GM18517 (cell line): ENCODE results near the gene PC.
"Not testable (repeated sequence)": the region's sequence is repeated elsewhere in the genome, so short reads cannot be mapped to it uniquely, and the experiment has no call there.

Experiments used
- ATAC-seq: cut with Tn5 transposase; IDR thresholded peaks from one replicate; pipeline ENCODE4 v1.9.1; 2021; ENCODE audit warnings: mild to moderate bottlenecking, moderate library complexity; ENCODE audit not compliant: unreplicated experiment

The PC gene

DNA sequence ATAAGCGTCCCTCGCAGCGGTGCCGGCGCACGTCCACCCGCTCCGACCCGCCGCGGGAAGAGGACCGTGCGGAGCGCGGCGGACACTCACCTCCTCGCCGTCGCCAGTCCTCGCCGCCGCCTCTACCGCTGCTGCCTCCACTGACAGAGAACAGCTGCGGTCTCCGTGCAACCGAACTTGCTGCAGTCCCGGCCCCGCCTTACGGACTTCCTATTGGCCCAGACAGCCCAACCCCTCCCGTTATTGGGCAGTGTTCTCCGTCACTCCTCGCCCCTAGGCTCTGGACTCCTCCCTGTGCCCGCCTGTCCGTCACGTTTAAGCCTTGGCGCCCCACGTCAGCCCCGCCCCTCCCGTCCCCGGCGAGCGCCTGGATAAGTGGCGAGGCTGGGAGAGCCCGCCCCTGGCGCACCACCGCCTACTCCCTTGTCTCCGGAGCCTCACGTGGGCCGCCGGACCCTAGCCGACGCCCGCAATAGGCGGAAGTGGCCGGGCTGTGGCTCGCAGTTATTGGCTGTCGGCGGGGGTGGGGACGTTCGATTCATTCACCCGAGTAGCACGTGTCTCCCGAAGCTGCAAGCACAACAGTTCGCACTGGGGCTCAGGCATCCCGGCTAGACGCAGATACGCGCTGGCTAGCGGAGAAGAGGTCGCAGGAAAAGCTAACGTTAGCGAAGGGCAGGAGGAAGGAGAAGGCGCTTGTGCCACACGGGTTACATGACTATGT lies at the start of gene PC:
Gene PC (minus strand): TSS at position 152 of the 724 bp plus-strand sequence. CDS start 86,224 bp downstream, outside the sequence.
- peak; percentile 87 for ATAC-seq

- no peak for ATAC-seq
Observed at GRCh38 chr11:67007126-67007525, 48.9 kb upstream of the PC start.

- no peak for ATAC-seq
Observed at GRCh38 chr11:67006029-67006884, 48.1 kb upstream of the PC start.

DNA sequence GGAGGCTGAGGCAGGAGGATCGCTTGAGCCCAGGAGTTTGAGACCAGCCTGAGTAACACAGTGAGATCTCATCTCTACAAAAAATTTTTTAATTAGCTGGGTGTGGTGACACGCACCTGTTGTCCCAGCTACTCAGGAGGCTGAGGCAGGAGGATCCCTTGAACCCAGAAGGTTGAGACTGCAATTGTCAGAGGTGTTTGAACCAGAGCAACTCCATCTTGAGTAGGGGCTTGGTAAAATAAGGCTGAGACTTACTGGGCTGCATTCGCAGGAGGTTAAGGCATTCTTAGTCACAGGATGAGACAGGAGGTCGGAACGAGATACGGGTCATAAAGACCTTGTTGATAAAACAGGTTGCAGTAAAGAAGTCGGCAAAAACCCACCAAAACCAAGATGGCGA lies 47.0 kb upstream of the PC start:
- ATAC-seq: not testable (repeated sequence)

DNA sequence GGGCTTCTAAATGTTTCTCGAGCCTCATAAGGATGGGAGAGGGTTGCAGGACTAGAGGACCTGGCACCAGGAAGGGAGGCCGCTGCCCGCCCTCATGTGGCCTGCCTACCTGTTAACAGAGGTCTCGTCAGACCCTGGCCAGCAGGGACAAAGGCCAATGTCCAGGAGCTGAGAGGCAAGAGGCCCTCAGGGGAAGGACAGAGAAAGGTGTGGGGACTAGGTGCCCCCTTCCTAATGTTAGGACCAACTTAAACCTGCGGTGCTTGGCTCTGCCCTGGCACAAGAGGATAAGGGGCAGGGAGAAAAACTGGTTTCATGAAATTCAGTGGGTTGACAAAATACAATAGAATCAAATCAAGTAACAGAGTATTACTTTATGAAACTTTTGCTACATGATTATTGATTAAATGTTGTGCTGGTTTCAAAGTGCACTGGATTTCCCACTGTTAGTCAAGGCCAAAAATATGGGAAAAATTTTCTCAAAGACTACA lies 44.8 kb upstream of the PC start:
- ATAC-seq: no peak

- ATAC-seq: no peak
Observed at GRCh38 chr11:67002297-67002913, 44.2 kb upstream of the PC start.

DNA sequence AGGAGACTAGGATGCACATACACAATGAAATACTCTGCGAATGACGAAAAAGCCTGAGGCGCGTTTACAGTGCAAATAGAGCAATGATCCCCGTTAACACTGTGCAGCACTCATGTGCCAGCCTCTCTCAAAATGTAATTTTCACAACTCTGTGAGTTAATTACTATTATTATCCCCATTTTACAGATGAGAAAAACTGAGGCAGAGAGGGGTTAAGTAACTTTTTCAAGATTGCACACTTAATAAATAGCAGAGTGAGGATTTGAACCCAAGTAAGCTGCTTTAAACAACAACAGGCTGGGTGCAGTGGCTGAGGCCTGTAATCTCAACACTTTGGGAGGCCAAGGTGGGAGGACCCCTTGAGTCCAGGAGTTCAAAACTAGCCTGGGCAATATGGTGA lies 43.1 kb upstream of the PC start:
- ATAC-seq: no peak

DNA sequence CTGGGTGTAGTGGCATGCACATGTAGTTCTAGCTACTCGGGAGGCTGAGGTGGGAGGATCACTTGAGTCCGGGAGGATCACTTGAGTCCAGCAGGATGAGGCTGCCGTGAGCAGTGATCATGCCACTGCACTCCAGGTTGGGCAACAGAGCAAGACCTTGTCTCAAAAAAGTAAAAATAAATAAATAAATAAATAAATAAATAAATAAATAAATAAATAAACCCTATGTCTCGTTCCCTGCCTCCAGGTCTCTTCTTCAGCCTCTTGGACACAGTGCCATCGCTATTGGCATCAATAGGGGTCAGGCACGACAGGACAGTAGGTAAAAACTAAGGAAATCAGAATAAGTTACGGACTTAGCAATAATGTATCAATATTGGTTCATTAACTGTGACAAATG lies 41.4 kb upstream of the PC start:
- no peak for ATAC-seq

- no peak for ATAC-seq
Observed at GRCh38 chr11:66996609-66997273, 38.6 kb upstream of the PC start.

- ATAC-seq: no peak
Observed at GRCh38 chr11:66992041-66992440, 33.9 kb upstream of the PC start.

- not testable (repeated sequence) for ATAC-seq
Observed at GRCh38 chr11:66989360-66989759, 31.2 kb upstream of the PC start.

DNA sequence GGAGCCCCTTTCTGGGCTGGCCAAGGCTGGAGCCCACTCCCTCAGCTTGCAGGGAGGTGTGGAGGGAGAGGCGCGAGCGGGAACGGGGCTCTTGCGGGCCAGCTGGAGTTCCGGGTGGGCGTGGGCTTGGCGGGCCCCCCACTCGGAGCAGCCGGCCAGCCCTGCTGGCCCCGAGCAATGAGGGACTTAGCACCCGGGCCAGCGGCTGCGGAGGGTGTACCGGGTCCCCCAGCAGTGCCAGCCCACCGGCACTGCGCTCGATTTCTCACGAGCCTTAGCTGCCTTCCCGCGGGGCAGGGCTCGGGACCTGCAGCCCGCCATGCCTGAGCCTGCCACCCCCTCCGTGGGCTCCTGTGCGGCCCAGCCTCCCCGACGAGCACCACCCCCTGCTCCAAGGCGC lies 30.6 kb upstream of the PC start:
- not testable (repeated sequence) for ATAC-seq

- no peak for ATAC-seq
Observed at GRCh38 chr11:66987924-66988637, 29.9 kb upstream of the PC start.

GRCh38 chr11:66987158-66987620 lies 29.0 kb upstream of the PC start:
- ATAC-seq: no peak

- no peak for ATAC-seq
Observed at GRCh38 chr11:66986178-66986545, 28.0 kb upstream of the PC start.

GRCh38 chr11:66985508-66986177 lies 27.5 kb upstream of the PC start:
- ATAC-seq: no peak

DNA sequence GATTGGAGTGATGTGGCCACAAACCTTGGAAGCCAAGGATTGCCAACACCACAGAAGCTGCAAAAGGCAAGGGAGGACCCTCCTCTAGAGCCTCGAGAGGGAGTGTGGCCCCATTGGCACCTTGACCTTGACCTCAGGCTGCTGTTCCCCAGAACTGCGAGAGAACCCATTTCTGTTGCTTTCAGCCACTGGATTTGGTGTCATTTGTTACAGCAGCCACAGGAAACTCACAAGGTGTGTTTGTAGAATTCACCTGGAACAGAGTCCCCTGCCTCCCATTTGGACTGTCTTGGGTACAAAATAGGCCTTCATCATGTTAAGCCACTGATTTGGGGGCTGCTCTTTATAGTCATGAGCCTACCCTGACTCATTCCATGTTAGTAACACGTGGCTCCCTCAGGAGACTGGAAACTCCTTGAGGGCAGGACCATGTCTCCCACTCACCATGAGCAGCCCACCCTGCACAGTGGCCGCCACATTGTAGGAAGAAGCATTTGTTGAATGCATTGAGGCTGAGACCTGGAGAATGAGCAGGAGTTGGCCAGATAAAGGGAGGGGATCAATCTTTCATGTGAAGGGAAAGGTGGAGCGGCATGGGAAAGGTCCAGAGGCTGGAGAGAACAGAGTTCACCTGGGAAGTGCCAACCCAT lies 25.2 kb upstream of the PC start:
- ATAC-seq: no peak

DNA sequence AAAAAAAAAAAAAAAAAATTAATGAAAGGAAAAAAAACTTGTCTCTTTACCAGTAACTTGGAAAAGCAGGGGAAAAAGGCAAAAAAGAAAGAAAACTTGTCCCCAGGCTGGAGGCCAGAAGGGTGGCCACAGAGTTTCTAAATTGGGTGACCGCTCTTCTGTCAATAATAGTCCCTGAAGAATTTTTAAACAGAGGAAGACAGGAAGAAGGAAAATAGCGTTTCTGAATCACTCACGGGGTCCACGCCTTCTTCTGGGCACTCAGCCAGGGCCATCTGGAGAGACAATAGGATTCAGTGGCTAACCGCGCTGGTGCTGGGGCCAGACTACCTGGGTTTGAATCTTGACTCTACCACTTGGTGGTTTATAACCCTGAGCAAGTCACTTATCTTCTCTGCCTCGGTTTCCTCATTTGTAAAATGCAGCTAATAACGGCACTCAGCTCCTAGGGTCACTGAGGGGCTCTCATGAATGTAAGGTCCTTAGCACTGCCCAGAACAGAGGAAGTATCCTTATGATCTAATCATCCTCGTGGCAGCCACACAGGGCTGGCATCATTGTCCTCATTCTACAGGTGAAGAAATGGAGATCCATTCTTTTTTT lies 23.9 kb upstream of the PC start:
- ATAC-seq: no peak
